Chondrocyte (in vitro differentiated cells): Measurements from ENCODE around the gene HTR1E. TPM values are rescaled to one million over a fixed set of nuclear protein-coding genes. Genes with fewer than 3 reads are reported as not detected.

Source experiments
- DNase-seq: peaks from one replicate; pipeline ENCODE4 v3.0.0; 2021; ENCODE audit warnings: mixed read lengths, low spot score
- H3K27ac Mint-ChIP-seq: one replicate; pipeline ENCODE4 v1.8.0; 2021; ENCODE audit warnings: mild to moderate bottlenecking, moderate library complexity, mixed read lengths; ENCODE audit not compliant: unreplicated experiment
- H3K27me3 Mint-ChIP-seq: 2 replicates; pipeline ENCODE4 v1.8.0; 2021; ENCODE audit warnings: low read depth, mixed read lengths
- H3K36me3 Mint-ChIP-seq: 2 replicates; pipeline ENCODE4 v1.8.0; 2021; ENCODE audit warnings: low read depth, mixed read lengths
- H3K4me1 Mint-ChIP-seq: 2 replicates; pipeline ENCODE4 v1.8.0; 2021; ENCODE audit warnings: low read depth, mild to moderate bottlenecking, mixed read lengths
- H3K4me3 Mint-ChIP-seq: one replicate; pipeline ENCODE4 v1.8.0; 2021; ENCODE audit warnings: mild to moderate bottlenecking, moderate library complexity, mixed read lengths; ENCODE audit not compliant: unreplicated experiment
- H3K9me3 Mint-ChIP-seq: 2 replicates; pipeline ENCODE4 v1.8.0; 2021; ENCODE audit warnings: low read depth, mixed read lengths
- CTCF ChIP-seq: fragments of 200-600 bp; sonication (generic); IDR thresholded peaks from 2 replicates; pipeline ENCODE4 v1.5.0; 2021; ENCODE audit warnings: antibody characterized with exemption, mild to moderate bottlenecking, moderate library complexity
- total RNA-seq: library from RNA; stranded (reverse); gene quantifications from 3 replicates; pipeline ENCODE4 v1.2.1, GENCODE V29; 2021

HTR1E gene
- total RNA-seq, 1 donor from 2014 or later, result not detected

GRCh38 chr6:86963352-86963751 is 26.0 kb downstream of the HTR1E start:
- Mint-ChIP-seq H3K4me3 (no peak overlapping the region), H3K9me3 (no peaks in the 10 kb centered on the region), H3K4me1 (no peaks in the 10 kb centered on the region), H3K27me3 (peaks cover 9% of the 10 kb centered on the region), H3K27ac (no peak overlapping the region), H3K36me3 (no peaks in the 10 kb centered on the region)
- no peak for TF ChIP-seq CTCF
- DNase-seq, result no peak

GRCh38 chr6:86964029-86964579 is 26.8 kb downstream of the HTR1E start:
- DNase-seq, result no peak
- no peak for TF ChIP-seq CTCF
- Mint-ChIP-seq H3K27me3 (peaks cover 9% of the 10 kb centered on the region), H3K4me3 (no peak overlapping the region), H3K4me1 (no peaks in the 10 kb centered on the region), H3K27ac (no peak overlapping the region), H3K36me3 (no peaks in the 10 kb centered on the region), H3K9me3 (no peaks in the 10 kb centered on the region)

GRCh38 chr6:86966271-86966670 is 28.9 kb downstream of the HTR1E start:
- no peaks in the 10 kb centered on the region for H3K9me3 Mint-ChIP-seq
- H3K4me1 Mint-ChIP-seq, result no peaks in the 10 kb centered on the region
- H3K27ac Mint-ChIP-seq, result no peak overlapping the region
- TF ChIP-seq CTCF, result no peak
- H3K36me3 Mint-ChIP-seq, result no peaks in the 10 kb centered on the region
- DNase-seq, result no peak
- peaks cover 9% of the 10 kb centered on the region for H3K27me3 Mint-ChIP-seq
- no peak overlapping the region for H3K4me3 Mint-ChIP-seq

GRCh38 chr6:86969573-86969972 is 32.2 kb downstream of the HTR1E start:
- Mint-ChIP-seq H3K27me3 (peaks cover 10% of the 10 kb centered on the region), H3K9me3 (no peaks in the 10 kb centered on the region), H3K4me1 (no peaks in the 10 kb centered on the region), H3K4me3 (no peak overlapping the region), H3K27ac (no peak overlapping the region), H3K36me3 (no peaks in the 10 kb centered on the region)
- DNase-seq, result no peak
- TF ChIP-seq CTCF, result no peak

- no peak for TF ChIP-seq CTCF
- Mint-ChIP-seq H3K9me3 (no peaks in the 10 kb centered on the region), H3K36me3 (no peaks in the 10 kb centered on the region), H3K4me3 (no peak overlapping the region), H3K27me3 (peaks cover 16% of the 10 kb centered on the region), H3K4me1 (no peaks in the 10 kb centered on the region), H3K27ac (no peak overlapping the region)
- DNase-seq, result no peak
Observed at GRCh38 chr6:86973088-86973487, 35.8 kb downstream of the HTR1E start.
